ENCODE data around the gene GLIS1.

The GLIS1 gene

DNA sequence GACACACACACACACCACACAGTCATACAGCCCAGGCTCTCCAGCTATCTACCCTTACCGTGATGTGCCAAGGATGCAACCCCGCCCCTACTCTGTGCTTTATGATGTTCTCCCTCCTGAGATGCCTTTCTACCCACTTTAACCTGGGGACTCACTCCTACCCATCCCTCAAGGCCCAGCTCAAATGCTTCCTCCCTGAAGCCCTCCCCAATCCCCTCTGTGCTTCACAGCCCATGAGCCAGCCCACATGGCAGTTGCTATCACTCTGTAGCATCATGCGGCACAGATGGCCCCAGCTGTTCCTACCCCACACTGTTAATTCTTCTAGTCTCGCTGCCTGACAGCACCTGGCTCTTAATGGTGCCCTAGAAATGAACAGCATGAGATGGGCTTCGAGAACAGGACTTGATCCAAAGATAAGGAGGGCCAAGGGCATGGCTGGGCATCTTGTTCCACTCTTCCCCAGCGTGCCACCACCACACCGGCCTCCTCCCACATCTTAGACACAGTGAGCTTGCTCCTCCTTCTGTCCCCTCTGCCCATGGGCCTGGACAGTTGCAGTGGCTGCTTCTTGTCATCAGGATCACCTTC lies 109.8 kb downstream of the GLIS1 start:
- DNase-seq, result no peak

DNA sequence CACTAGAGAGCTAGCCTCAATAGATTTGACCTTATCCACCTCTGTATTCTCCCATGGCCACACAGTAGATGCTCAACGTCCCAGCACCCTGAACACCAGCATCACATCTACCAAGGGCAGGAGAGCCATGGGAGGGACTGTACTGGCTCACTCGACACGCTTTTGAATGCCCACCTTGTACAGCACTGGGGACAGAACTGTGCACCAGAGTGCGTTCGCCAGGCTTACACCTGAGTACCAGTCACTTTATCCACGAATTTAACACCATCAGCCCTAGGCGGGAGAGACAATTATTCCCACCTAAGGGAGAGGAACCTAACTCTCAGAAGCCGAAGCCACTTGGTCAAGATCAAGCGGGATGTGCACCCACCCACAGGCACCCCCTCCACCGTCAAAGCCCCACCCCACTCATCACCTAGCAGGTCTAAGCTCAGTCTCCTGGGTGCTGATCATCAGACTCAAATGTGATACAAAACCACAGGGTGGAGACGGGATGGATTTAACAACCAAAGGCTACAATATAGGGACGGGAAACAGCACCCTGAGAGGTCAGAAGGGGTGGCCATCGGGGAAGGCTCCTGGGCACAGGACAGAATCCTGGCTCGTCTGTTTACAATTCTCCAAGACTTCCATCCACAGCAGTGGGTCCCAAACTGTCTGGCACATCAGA lies 110.5 kb downstream of the GLIS1 start:
- no peak for DNase-seq

DNA sequence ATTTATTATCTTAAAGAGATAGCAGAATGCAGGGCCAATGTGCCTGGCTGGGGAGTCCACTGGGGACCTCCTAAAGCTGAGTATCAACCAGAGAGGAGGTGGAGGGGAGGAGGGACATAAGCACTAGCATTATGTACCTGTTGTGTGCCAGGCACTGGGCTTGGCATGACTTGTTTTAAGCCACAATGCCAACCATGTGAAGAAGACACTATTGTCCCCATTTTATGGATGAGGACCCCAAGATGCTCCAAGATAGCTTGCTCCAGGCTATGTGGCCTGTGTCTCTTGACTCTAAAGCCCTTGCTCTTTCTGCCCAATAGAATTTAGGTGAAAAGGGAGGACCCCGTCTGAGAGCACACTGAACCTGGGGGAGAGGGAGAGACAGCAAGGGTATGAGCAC lies 111.3 kb downstream of the GLIS1 start:
- DNase-seq, result no peak

- no peak for DNase-seq
Measured at GRCh38 chr1:53627031-53627430, 111.9 kb downstream of the GLIS1 start.

GRCh38 chr1:53626616-53627015 lies 112.3 kb downstream of the GLIS1 start:
- DNase-seq, result no peak

DNA sequence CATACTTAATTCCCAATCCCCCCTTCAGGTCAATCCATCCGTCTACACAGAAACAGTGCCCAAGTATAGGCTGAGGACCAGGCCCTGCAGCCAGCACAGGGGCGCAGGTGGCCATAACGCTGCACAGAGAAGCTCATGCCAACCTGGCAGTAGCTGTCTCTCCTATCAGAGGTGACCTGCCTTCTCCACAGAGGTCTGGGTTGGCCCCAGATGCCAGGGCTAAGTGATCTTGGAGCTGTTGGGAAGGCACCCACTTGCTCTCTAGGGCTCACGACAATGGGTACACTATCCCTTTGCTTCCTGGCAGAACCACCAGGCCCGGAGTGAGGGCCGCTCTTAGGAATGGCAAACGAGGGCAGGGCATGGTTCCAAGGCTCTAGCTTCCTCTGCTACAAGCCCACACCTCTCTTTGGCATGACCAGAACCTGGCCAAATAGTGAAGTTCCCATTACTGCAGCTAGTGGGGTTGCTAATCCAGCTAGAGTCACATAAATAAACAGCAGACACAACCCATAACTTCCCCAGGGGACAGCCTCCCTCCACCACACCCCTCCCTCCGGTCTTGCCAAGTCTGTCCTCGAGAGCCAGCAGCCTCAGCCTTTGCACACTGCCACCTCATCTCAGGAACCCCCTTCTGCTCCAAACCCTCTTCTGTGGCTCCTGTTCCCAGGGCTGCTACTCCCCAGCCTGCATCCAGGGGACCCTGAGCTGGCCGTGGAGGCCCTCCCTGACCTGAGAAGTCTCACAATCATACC lies 113.0 kb downstream of the GLIS1 start:
- DNase-seq, result no peak

GRCh38 chr1:53625049-53625448 lies 113.9 kb downstream of the GLIS1 start:
- DNase-seq, result no peak

DNA sequence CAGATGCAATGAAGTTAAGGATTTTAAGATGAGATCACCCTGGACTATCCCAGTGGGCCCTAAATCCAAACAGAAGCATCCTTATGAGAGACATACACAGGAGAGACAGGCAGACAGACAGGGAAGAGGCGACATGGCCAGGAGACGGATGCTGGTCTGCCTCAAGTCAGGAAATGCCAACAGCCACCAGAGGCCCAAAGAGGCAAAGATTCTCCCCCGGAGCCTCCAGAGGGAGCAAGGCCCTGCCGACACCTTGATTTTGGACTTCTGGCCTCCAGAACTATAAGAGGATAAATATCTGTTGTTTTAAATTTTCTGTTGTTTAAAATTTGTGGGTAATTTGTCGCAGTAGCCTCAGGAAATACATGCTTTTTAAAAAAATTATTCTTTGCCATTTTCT lies 116.4 kb downstream of the GLIS1 start:
- DNase-seq, result no peak

DNA sequence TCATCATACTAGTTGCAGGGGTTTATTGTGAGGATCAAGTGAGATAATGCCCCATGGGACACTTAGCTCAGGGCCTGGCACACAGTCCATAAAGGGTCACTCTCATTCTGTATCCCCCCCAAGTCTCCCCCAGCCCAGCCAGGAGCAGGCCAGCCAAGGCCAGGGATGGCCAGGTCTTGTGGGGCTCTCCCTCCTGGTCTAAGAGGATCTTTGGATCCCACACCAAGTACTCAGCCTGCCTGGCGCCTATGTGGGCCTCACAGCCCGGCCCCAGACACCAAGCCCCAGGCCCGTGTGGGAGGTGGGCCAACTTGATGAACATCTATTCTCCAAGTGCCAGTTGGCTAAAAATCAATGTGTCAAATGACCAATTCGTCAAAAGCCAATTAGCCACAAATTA lies 117.8 kb downstream of the GLIS1 start:
- DNase-seq, result no peak

GRCh38 chr1:53620061-53620855 lies 118.7 kb downstream of the GLIS1 start:
- DNase-seq, result no peak

GRCh38 chr1:53619367-53620060 lies 119.5 kb downstream of the GLIS1 start:
- DNase-seq, result no peak

GRCh38 chr1:53618500-53619366 lies 120.2 kb downstream of the GLIS1 start:
- no peak for DNase-seq

DNA sequence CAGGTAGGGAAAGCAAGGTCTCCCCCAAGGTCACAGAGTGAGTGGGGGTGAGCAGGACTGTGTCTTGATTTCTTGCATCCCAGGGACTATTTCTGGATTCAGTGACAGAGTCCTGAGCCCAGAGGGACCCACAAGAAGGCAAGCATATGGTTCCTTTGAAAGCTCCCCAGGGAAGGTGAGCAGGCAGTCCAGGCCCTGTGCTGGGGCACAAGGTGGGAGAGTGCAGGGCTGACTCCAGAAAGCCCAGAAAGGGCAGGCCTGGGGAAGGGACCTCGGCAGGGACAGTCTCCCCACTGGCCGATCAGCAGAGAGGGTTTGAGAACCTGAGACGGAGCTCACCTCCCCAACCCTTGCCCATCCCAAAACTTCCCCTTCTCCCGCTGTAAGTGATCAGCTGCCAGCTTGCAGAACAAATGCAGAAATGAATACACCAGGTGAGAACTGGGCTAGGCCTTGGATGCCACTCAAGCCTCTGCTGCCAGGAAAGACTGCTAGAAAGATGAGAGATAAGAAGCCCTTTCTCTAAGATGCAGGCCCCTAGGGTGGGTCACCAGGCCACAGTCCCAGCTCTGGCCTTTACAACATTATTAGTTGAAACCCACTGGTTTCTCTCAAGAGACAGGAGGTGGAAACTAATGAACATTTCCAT lies 121.0 kb downstream of the GLIS1 start:
- DNase-seq, result no peak

DNA sequence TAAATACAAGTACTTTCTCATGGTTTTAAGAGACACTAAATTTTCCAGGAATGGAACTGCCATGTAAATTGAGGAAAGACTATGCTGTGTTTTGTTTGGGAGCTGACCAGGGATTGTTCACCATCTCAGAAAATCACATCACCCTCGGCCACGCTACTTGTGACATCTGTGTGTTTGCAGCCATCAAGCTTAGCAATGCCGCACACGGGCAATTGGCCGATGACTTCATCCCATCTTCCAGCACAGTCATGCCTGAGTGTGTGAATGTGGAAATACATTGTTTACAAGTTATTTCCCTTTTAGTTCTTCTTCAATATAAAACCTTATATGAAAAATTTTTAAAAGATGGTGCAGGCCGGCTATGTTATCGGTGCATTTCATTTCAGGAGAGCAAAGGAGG lies 121.6 kb downstream of the GLIS1 start:
- DNase-seq, result no peak

DNA sequence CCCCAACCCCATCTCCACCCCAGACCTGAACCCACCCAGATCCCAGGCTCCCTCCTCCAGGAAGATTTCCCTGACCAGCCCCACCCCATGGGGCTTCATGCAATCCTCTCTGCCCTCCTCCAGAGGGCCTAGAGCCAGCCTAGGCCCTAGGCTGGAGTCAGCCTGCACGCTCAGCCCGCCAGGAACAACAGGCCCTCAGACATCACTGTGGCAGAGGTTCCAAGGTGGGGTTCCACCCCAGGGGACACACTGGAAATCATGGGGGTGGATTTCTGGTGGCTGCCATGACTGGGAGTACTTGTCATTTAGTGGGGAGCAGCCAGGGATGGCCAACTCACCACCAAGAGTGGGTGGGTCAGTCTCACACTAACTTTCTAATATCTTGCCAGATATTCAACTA lies 122.0 kb downstream of the GLIS1 start:
- DNase-seq, result no peak

DNA sequence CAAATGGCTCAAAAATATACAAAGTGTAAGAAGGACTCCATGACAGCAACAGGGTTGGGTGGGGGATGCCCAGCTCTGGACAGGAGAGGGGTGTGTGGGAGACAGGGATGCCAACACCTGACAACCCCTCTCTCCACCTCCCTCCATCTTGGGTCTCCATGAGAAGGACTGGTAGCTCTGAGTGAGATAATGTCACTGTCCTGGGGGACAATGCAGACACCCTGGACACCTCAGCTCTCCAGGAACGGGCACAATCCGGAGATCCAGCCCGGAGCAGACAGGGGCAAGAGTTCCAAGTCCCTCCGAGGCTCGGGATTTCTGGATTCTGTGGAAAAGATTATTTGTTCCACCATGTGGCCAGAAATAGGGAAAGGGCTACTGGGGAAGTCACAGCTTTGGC lies 122.5 kb downstream of the GLIS1 start:
- no peak for DNase-seq

DNA sequence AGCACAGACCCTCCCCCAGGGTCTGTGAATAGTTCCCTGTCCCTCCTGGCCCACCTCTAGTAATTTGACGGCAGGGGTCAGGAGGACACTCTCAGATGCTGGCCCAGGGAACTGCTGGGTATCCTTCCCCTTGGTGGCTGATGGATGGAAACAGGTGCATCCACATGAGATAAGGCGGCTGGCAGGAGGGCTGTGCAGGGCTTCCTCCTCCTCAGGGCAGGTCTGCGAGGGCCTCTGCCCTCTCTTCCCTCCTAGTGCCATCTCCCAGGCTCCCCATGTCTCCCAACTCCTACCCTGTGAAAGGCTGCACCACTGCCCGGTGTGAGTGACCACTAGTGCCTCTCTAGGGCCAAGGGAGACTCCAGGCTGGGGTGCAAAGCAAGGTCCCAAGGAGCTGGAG lies 123.9 kb downstream of the GLIS1 start:
- no peak for DNase-seq

DNA sequence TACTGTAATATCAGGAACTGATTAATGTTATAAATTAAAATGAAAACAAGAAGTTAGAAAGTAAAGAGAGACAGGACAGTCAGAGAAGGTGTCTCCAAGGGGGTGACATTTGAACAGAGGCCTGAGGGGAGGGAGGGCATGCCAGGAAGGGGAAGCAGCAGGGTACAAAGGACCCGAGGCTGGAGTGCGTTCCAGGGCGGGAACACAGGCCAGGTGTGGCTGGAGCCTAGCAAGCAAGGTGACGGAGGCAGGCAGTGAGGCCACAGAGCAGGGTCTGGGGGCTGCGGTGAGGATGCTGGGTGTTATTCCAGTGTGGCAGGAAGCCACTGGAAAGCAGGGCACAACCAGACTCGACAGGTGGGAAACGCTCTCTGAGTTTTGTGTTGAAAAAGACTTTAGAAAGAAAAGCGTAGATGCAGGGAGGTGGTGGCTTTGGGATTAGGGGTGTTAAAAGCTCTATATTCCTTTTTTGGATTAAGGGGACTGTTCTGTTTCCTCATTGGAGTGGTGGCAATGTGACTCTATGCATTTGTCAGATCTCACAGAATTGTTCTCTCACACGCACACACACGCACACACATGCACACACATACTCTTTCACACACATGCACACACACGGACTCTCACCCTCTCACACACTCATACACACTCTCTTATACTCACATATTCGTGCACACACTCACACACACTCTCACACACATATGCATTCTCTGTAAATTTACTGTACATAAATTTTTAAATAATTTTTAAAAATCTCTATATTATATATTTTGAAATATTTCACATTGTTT lies 124.5 kb downstream of the GLIS1 start:
- DNase-seq, result no peak

GRCh38 chr1:53608676-53609075 lies 130.3 kb downstream of the GLIS1 start:
- no peak for DNase-seq

DNA sequence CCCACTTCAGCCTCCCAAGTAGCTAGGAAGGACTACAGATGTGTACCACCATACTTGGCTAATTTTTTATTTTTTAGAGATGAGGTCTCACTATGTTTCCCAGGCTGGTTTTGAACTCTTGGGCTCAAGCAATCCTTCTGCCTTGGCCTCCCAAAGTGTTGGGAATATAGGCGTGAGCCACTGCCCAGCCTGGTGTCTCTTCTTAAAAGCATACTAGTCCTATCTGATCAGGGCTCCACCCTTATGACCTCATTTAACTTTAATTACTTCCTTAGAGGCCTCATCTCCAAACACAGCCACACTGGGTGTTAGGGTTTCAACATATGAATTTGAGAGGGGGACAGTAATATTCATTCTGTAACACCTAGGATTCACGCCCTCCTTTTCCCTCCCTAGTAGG lies 130.9 kb downstream of the GLIS1 start:
- DNase-seq, result no peak
